HCEC 1CT (cell line): ENCODE measurements around the gene GDI1.

Experiments used
- DNase-seq: peaks from one replicate; pipeline ENCODE4 v3.0.0-alpha.2; 2017

Gene GDI1

DNA sequence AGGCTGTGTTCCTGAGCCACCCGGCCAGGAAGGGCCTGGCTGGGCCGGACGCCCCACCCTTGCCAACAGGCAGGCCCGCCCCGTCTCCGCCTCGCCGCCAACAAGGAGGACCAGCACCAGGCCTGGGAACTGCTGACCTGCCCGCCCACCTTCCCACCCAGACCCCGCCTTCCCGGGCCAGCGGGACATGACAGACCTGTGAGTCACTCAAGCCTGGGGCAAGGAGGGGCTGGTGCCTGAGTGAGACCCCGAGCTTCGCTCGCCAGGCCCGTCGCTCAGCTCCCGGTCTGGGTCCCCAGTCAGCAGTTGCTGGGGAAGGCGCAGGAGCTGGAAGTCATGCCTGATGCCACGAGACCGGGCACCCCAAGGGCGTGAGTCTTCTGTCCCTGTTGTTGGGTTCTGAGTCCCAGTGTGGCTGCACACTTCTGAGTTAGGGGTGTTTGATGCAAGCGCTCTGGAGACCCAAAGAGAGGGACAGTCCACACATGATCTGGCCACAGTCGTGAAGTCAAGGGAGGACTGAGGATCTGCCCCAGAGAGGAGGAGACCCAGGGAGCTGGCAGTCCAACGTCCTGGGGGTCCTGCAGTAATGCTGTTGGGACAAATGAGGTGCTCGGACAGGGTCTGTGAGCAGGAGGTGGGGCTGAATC is 27.6 kb upstream of the GDI1 start, which contains the start of gene DNASE1L1:
Gene DNASE1L1 (minus strand): TSS at position 33 of the 650 bp plus-strand sequence. CDS start 3,686 bp downstream, outside the sequence.
- peak; percentile 79 for DNase-seq

DNA sequence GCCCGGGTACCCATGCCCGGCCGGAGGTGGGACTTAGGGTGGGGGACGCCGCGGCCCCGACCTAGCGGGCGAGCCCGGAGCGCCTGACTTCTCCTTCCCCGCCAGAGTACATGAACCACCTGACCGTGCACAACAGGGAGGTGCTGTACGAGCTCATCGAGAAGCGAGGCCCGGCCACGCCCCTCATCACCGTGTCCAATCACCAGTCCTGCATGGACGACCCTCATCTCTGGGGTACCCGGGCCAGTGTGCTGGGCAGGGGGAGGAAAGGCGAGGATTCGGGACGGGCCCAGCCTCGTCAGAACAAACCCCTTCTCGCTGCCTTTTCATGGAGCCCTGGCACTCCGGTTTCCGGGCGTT is 25.0 kb upstream of the GDI1 start:
- peak; percentile 38 for DNase-seq

DNA sequence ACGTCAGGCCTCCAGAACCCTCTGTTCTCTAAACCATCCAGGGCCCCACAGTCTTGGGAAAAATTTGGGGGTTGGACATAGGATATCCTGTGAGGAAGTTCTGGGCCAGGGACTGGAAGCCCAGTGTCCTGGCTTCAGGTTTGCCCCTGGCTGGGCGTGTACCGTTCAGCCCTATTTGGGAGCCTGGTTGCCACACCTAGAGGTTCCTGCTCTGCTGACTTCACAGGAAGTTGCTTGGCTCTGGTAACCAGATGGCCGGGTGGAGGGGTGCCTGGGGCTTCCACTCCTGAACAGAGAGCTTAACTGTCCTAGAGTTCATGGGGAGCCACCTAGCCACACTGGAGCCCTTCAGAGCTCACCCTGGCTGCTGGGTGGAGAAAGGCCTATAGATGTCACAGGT is 24.5 kb upstream of the GDI1 start:
- DNase-seq, result peak; percentile 2

DNA sequence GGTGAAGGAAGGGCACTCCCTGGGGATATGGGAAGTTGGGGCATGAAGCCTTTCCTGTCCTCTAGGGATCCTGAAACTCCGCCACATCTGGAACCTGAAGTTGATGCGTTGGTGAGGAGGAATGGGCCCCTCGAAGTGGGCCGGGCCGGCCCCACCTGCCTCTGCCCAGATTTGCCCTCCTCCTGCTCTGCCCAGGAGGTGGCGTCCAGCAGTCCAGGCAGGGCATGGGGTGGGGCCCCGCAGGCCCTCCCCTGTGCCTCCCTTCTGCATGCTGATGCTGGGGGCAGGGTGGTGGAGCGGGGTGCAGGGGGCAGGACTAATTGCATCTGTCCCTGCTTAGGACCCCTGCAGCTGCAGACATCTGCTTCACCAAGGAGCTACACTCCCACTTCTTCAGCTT is 23.8 kb upstream of the GDI1 start:
- no peak for DNase-seq

DNA sequence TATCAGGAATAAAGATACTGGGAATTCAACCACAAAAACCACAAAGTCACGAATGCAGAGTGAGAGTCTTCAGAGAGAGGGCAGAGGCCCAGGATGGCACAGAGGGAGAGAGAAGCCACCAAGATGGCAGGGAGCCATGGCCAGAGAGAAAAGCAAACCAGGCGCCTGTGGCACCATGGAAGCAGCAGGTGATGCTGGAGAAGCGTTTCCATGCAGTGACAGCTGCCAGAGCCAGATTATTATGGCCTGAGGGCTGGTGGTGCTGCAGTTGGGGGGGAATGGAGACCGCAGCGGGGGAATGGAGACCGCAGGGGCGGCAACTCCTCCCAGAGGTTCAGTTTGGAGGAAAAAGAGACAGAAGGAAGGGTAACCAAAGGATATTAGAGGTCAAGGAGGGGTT is 19.8 kb upstream of the GDI1 start:
- DNase-seq, result no peak

DNA sequence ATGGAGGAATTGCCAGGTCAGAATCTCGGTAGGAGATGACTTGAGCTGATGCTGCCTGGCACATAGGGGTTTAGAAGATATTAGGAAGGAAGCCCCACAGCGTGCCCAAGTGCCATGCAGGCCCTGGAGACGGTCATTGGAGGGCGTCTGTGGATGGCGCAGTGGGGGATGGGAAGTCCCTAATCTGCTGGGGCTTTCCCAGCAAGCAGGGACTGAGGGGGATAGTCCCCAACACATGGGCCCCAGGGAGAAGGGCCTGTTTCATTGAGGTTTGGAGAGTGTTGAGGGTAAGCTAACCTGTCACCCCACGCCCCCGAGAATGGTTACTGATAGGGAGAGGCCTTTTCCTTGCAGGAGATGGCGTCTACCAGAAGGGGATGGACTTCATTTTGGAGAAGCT is 17.8 kb upstream of the GDI1 start:
- no peak for DNase-seq

DNA sequence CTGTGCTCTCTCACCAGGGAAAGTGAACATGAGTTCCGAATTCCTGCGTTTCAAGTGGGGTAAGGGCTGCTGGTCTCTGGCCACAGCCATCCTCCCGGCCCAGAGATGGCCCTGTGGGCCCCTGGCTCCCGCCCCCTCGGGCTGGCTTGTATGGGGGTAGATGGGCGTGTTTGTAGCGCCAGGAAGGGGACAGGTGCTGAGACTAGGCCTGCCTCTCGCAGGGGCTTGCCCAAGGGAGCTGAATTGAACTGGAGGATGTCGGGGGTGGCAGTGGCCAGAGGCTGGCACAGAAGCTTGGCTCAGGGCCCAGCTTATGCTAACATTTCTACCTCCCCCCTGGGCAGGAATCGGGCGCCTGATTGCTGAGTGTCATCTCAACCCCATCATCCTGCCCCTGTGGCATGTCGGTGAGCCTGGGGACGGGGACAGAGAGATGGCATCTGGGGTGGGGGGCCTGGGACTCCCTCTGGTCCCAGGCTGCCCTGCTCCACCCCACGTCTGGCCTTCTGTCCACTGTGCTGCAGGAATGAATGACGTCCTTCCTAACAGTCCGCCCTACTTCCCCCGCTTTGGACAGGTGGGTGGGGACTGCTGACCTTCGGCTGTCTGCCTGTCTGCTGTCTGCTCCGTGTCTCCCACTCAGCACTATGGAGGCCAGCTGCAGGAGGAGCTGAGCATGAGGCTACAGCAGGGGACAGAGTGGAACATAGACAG is 17.1 kb upstream of the GDI1 start:
- no peak for DNase-seq

DNA sequence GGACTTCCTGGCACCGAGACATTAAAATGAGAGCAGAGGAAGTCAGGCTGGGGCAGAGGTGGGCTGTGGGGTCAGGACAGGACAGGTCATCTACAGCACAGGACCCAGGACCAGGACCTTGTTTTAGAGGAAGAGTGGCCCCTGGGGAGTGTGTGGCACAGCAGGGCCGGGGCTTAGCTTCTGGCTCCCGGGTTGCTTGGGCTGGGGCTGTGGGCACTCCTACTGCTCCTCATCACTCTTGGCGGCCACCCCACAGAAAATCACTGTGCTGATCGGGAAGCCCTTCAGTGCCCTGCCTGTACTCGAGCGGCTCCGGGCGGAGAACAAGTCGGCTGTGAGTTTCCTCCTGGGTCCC is 16.6 kb upstream of the GDI1 start:
- DNase-seq, result no peak

DNA sequence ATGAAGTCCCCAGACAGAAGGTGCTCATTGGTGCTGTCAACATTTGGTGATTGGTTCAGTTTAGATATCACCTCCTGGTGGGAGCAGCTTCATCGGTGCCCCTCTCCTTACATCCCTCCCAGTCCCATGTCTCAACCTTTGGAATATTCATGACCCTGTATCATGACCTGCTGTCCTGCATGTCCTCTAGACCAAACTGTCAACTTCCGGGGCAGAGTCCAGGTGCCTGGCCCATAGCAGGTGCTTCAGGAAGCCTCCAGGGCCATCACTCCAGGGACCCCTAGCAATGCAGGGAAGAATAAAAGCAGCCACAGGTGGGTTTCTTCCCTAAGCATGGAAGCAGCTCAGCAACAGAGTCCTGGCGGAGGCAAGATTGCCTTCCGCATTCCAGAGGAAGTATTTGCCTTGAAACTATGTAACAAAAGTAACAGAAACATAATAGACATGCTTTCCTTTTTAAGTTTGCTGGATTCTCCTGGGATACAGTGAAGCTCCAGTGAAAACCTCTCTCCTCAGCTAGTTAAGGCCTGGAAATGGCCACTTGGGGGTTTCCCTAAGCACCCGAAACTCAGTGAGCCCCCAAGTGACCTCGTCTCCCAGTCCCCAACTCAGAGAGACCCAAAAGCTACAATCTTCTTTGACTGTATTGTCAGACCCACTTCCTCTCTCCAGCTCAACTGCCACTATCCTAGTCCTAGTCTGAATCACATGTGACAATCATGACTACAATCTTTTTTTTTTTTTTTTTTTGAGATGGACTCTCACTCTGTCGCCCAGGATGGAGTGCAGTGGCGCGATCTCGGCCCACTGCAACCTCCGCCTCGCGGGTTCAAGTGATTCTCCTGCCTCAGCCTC is 9.8 kb upstream of the GDI1 start:
- DNase-seq, result no peak

DNA sequence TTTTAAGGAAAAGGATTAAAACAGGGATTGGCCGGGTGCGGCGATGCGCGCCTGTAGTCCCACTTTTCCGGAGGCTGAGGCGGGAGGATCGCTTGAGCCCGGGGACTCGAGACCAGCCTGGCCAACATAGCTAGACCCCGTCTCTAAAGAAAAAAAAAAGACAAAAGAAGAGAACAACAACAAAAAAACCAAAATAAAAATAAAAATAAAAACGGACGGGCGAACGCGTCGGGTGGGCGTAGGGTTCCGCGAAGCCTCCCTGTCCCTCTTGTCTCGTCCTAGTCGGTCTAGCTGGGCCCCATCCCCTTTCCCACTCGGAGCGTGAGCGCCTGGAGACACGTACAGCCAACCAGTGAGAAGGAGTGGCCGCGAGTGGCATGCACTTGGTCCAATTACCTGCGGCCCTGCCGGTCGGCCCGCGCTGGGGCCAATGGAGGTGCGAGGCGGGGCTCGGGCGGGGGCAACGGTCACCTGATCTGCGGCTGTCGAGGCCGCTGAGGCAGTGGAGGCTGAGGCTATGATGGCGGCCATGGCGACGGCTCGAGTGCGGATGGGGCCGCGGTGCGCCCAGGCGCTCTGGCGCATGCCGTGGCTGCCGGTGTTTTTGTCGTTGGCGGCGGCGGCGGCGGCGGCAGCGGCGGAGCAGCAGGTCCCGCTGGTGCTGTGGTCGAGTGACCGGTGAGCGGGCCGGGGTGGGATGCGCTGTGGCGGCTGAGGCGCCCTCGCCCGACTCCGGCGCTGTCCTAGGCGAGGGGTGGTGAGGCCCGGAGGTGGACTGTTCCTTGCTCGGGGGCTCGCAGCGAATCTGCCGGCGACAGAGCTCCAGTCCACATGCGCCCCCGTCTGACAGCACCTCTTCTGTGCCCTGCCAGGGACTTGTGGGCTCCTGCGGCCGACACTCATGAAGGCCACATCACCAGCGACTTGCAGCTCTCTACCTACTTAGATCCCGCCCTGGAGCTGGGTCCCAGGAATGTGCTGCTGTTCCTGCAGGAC is 8.5 kb upstream of the GDI1 start, which contains the start of gene ATP6AP1:
Gene ATP6AP1 (plus strand): TSS at position 502 of the 996 bp plus-strand sequence. CDS start 16 bp downstream, at position 518.
- DNase-seq, result peak; percentile 89

DNA sequence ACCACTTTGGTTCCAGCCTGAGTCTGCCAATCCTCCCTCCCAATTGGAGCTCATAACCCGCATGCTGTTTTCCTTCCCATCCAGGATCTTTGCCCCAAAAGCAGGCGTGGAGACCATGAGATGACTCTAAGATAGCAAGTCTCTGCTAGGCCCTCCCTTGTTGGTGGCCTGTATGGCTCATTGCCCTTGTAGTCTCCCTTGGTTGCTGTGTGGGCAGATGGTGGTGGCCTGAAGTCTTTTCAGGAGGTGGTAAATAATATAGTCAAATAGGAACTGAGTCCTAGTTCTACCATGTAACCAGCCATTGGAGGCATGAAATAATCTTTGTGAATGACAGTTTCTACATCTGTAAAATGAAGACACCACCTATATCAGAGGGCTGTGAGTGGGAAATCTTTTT is 7.2 kb upstream of the GDI1 start:
- DNase-seq, result no peak

DNA sequence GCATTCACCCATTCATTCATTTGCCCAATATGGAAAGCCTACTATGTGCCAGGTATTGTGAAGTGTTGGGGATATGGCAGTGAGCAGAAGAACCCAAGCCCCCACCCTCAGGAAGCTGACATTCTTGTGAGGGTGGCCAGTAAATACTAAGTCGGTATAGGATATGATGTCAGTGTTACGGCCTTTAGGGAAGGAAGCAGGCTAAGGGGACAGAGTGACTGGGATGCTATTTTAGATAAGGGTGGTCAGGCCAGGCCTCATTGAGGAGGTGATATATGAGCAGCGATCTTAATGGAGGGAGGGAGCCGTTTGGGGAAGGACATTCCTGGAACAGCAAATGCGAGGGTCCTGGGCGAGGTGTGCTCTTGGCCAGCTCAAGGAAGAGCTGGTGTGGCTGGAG is 6.5 kb upstream of the GDI1 start:
- DNase-seq, result no peak

DNA sequence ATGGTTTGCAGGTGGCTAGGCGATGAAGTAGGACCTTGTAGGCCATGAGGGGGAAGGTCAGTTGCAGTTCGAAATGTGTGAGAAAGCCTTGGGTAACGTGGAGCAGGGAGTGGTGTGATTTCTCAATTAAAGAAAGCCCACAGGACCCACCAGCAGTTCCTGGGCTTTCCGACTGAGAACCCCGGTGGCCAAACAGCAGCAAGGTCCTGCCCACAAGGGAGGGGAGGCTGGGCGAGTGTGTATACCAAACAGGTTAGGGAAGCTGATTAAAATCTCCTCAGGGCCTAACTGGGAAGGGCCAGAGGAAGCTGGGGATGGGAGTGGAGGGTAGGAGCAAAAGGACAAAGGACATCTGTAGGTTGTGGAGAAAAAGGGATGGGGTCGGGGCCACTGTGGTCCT is 6.0 kb upstream of the GDI1 start:
- no peak for DNase-seq

DNA sequence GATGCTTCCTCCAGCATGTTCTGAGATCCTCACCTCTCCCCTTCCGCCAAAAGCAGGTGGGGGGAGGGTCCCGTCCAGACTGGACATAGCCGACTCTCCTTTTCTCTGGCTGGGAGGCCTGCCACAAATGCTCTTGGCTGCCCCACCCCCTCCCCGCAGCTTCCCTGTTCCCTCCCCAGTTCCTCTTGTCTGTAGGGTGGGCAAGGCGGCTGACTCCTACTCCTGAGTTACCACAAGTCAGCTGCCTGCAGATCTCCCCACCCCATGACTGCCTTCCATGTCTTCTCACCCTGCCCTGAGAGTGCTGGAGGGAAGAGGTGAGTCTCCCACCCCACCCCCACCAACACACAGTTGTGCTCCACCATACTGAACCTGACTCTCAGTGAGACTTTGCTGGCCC is 5.6 kb upstream of the GDI1 start:
- no peak for DNase-seq

DNA sequence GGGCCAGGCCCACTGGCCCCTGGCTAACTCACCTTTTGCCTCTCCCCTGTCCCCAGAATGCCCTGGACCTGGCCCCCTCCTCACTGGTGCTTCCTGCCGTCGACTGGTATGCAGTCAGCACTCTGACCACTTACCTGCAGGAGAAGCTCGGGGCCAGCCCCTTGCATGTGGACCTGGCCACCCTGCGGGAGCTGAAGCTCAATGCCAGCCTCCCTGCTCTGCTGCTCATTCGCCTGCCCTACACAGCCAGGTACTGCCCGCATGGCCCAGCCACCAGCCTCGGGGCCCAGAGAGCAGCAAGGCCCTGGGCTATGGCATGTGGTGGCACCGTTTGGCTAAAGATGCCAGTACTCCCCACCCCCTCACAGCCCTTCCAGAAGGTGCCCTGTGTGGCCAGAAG is 4.7 kb upstream of the GDI1 start:
- no peak for DNase-seq

DNA sequence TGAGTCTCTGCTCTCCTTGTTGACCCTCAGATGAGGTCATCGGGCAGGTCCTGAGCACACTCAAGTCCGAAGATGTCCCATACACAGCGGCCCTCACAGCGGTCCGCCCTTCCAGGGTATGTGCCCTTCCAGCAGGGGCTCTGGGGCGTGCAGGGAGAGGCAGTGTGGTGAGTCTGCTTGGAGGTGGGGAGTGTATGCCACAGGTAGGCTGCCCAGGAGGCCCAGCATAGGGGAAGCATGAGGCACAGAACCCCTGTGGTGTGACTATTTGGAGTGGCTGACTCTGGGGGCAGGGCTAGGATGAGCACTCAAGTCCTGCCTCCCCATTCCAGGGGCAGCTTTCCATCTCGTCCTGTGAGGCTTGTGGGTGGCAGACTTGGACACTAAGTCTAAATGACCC is 3.3 kb upstream of the GDI1 start:
- no peak for DNase-seq

DNA sequence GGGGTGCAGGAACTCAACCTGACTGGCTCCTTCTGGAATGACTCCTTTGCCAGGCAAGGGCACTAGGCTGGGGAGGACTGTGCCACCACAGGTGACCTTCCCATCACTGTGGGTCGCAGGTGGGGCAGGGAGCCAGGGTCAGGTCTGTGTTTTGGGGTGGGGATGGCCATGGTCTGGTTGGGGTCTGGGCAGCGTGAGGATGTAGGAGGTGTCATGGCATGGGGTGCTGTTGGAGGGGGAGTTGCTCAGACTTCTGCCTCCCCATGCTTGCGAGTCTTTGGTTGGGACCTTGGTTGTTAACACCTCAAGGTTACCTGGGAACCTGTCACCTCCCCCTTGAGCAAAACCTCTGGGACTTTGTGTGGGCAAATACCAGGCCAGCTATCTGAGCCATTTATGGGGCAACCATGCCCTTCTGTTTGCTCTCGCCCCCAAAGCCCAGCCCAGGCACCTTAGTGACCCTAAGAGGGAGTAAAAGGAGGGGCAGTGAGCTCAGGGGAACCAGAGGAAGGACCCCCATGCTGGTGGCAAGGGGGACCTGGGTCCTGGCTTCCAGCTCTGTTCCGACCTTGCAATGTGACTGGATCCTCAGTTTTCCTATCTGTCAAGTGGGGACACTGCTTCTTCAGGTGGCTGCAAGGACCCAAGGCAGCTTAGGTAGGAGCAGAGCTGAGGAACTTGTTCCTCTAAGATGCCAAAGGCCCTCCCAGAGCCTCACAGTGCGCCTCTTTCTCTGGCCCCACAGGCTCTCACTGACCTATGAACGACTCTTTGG is 2.4 kb upstream of the GDI1 start:
- DNase-seq, result no peak

DNA sequence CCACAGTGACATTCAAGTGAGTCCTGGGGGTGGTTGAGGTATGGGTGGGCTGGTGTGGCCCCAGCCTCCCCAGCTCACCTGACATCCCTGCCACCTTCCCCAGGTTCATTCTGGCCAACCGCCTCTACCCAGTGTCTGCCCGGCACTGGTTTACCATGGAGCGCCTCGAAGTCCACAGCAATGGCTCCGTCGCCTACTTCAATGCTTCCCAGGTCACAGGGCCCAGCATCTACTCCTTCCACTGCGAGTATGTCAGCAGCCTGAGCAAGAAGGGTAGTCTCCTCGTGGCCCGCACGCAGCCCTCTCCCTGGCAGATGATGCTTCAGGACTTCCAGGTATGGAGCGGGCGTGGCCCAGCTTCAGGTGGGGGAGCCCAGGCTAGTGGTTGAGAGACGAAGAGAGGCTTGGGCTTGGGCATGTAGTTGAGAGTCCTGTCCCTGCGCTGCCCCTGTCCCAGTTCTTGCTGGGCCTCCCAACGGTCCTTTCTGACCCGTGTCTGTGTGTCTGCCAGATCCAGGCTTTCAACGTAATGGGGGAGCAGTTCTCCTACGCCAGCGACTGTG is 1.7 kb upstream of the GDI1 start:
- no peak for DNase-seq

DNA sequence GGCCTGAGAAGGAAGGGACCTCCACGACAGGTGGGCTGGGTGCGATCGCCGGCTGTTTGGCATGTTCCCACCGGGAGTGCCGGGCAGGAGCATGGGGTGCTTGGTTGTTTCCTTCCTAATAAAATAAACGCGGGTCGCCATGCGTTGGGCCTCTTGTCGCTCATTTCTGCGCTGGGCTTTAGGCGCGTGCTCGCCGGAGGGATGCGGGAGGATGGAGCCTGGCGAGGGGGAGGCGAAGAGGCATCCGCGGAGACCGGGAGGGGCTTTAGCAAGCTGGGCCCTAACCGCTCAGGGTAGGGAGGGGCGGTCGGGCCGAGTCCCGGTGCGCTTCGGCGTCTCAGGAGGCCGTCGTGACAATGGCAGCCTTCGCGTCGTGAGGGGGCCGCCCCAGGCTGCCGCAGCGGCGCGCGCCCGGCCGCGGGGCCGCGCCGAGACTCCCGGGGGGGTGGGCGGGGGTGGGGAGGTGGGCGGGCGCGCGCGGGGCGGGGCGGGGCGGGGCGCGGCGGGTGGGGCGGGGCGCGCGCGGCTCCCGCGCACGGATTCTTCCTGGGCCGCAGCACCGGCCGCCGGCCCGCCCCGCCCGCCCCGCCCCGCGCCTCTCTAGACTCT is 476 bp upstream of the GDI1 start:
- DNase-seq, result peak; percentile 37

DNA sequence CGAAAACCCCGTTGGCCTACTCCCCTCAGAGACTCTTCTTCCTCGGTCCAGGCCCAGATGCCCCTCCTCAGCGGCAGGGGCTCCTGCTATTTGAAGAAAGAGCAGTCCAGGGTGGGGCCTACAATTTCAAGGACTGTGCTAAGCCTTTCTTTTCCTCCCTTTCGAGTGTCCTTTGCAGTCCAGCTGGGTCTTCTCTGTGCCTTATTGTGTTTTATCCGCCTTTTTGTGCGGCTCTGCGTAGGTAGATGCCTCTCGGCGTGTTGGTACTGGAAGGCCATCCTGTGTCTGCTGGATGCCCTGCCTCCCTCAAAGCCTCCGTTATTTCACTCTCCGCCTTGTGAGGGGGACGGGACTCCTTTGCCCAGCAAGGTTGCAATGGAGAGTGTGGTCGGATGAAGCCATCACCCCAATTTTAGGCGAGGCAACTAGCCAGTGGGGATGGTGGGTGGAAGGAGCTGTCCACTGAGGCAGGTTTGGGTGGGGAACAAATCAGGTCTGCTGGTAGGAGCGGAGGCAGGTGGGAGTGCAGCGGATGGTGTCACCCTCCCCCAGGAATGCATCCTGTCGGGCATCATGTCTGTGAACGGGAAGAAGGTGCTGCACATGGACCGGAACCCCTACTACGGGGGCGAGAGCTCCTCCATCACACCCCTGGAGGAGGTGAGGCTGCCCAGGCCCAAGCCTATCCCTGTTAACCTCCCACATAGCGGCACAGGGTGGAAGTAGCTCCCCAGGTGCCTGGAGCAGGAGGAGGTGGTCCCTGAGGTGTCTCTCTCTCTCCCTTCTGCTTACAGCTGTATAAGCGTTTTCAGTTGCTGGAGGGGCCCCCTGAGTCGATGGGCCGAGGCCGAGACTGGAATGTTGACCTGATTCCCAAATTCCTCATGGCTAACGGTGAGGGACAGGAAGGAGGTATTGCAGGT is 1.3 kb downstream of the GDI1 start:
- no peak for DNase-seq
